HG03064 (cell line): ENCODE results near the gene PI4KA.
"Not testable (repeated sequence)": the region's sequence is repeated elsewhere in the genome, so short reads cannot be mapped to it uniquely, and the experiment has no call there.

Experiments used
- ATAC-seq: cut with Tn5 transposase; IDR thresholded peaks from one replicate; pipeline ENCODE4 v1.9.1; 2021; ENCODE audit warnings: low read depth; ENCODE audit not compliant: unreplicated experiment

PI4KA gene

GRCh38 chr22:20779014-20779817, 79.4 kb downstream of the PI4KA start:
- no peak for ATAC-seq

- ATAC-seq = no peak
These were observed 81.0 kb downstream of the PI4KA start for GRCh38 chr22:20777420-20778177.

GRCh38 chr22:20776624-20777405, 81.8 kb downstream of the PI4KA start:
- ATAC-seq = no peak

GRCh38 chr22:20775342-20775895, 83.2 kb downstream of the PI4KA start:
- ATAC-seq = no peak

GRCh38 chr22:20774882-20775281, 83.7 kb downstream of the PI4KA start:
- ATAC-seq = no peak

- ATAC-seq = no peak
These were observed 84.8 kb downstream of the PI4KA start, which contains the start of gene SERPIND1 for GRCh38 chr22:20773793-20774212. SERPIND1 (plus strand) TSS chr22:20774113; CDS start chr22:20779313, 5,200 bp downstream.

- ATAC-seq = no peak
These were observed 86.5 kb downstream of the PI4KA start for GRCh38 chr22:20771918-20772625.

- not testable (repeated sequence) for ATAC-seq
These were observed 89.2 kb downstream of the PI4KA start for GRCh38 chr22:20769496-20769826.

- ATAC-seq = no peak
These were observed 92.1 kb downstream of the PI4KA start for GRCh38 chr22:20766530-20766929.

- ATAC-seq = no peak
These were observed 92.7 kb downstream of the PI4KA start for GRCh38 chr22:20765938-20766337.

GRCh38 chr22:20764729-20765128, 93.9 kb downstream of the PI4KA start:
- ATAC-seq = no peak

GRCh38 chr22:20764471-20764720, 94.2 kb downstream of the PI4KA start:
- no peak for ATAC-seq

- ATAC-seq = no peak
These were observed 94.8 kb downstream of the PI4KA start for GRCh38 chr22:20763630-20764470.

- ATAC-seq = no peak
These were observed 96.3 kb downstream of the PI4KA start for GRCh38 chr22:20762233-20762796.

GRCh38 chr22:20761536-20761935, 97.1 kb downstream of the PI4KA start:
- ATAC-seq = no peak

- no peak for ATAC-seq
These were observed 98.5 kb downstream of the PI4KA start for GRCh38 chr22:20760084-20760483.

- no peak for ATAC-seq
These were observed 99.9 kb downstream of the PI4KA start for GRCh38 chr22:20758688-20759087.

- ATAC-seq = no peak
These were observed 101.8 kb downstream of the PI4KA start for GRCh38 chr22:20756846-20757245.

- no peak for ATAC-seq
These were observed 105.7 kb downstream of the PI4KA start for GRCh38 chr22:20752873-20753272.
